H1 (cell line): ENCODE results near the gene APOL5. TPM values are rescaled to one million over a fixed set of nuclear protein-coding genes. Genes with fewer than 3 reads are reported as not detected.

Experiments
- CTCF ChIA-PET: fragments of 300-600 bp; sonication (Branson Sonifier 250); formaldehyde crosslinking; loops from one replicate; lab custom pipeline; 2021; ENCODE audit not compliant: partially characterized antibody; lab: Charles Lee
- POLR2A ChIA-PET: fragments of 300-600 bp; sonication (Branson Sonifier 250); formaldehyde crosslinking; loops from one replicate; lab custom pipeline; 2021; ENCODE audit warnings: inconsistent platforms; ENCODE audit not compliant: partially characterized antibody; lab: Charles Lee
- DNase-seq, 2 experiments: peaks; one replicate each; pipeline versions ENCODE4 v3.0.0 to v3.0.0-alpha.2; 2010 to 2022; ENCODE audit warnings: low spot score in 2 of 2, low read depth in 1 of 2, mixed read lengths in 1 of 2
- FAIRE-seq: peaks from 2 replicates; lab custom pipeline; 2011; peaks lifted over from hg19 to GRCh38; lab: Jason Lieb, UNC
- H2AFZ ChIP-seq: 2 replicates; pipeline ENCODE4 v1.8.1; 2012; ENCODE audit warnings: low read length, inconsistent platforms
- H2AK5ac ChIP-seq: 2 replicates; pipeline ENCODE4 v1.6.1; 2013; ENCODE audit warnings: low read depth, low read length
- H2BK120ac ChIP-seq: replicated peaks from 2 replicates; pipeline ENCODE3; 2013; ENCODE audit warnings: low read depth, low read length, inconsistent platforms
- H2BK12ac ChIP-seq: 2 replicates; pipeline ENCODE4 v1.6.1; 2013; ENCODE audit warnings: low read depth, low read length
- H2BK15ac ChIP-seq: 2 replicates; pipeline ENCODE4 v1.6.1; 2013; ENCODE audit warnings: low read length
- H2BK20ac ChIP-seq: 2 replicates; pipeline ENCODE4 v1.6.1; 2013; ENCODE audit warnings: low read length
- H2BK5ac ChIP-seq: 2 replicates; pipeline ENCODE4 v1.6.1; 2013; ENCODE audit warnings: low read depth, low read length
- H3K14ac ChIP-seq: 2 replicates; pipeline ENCODE4 v1.6.1; 2013; ENCODE audit warnings: inconsistent platforms; ENCODE audit not compliant: insufficient read length
- H3K18ac ChIP-seq: 2 replicates; pipeline ENCODE4 v1.6.1; 2013; ENCODE audit warnings: low read length; ENCODE audit errors: extremely low read depth
- H3K23ac ChIP-seq: 2 replicates; pipeline ENCODE4 v1.6.1; 2013; ENCODE audit warnings: inconsistent platforms; ENCODE audit not compliant: insufficient read length
- H3K23me2 ChIP-seq: 2 replicates; pipeline ENCODE4 v1.6.1; 2013; ENCODE audit warnings: low read depth, low read length
- H3K27ac ChIP-seq: 2 replicates; pipeline ENCODE4 v1.6.1; 2011; ENCODE audit warnings: low read depth, low read length, inconsistent platforms
- H3K27me3 ChIP-seq, 4 experiments: replicated peaks in 1 of 4; 1 replicate in 1 of 4; 2 replicates in 3 of 4; pipeline versions ENCODE4 v1.6.1 to v1.8.1; 2011 to 2013; ENCODE audit warnings: low read length in 3 of 4, mild to moderate bottlenecking in 3 of 4, inconsistent platforms in 2 of 4, mixed read lengths in 2 of 4, moderate library complexity in 1 of 4; ENCODE audit not compliant: control insufficient read depth in 3 of 4, insufficient read depth in 3 of 4; ENCODE audit errors: extremely low read depth in 1 of 4
- H3K36me3 ChIP-seq, 4 experiments: 2 replicates each; pipeline versions ENCODE4 v1.6.1 to v1.8.1; 2011 to 2013; ENCODE audit warnings: mild to moderate bottlenecking in 4 of 4, low read length in 3 of 4, moderate library complexity in 2 of 4, control low read depth in 1 of 4, inconsistent platforms in 1 of 4; ENCODE audit not compliant: insufficient read depth in 4 of 4, control insufficient read depth in 2 of 4
- H3K4ac ChIP-seq: replicated peaks from 2 replicates; pipeline ENCODE3; 2013; ENCODE audit warnings: low read length, low read depth, mixed read lengths, inconsistent platforms; ENCODE audit not compliant: insufficient read length
- H3K4me1 ChIP-seq, 4 experiments: replicated peaks in 1 of 4; 1 replicate in 1 of 4; 2 replicates in 3 of 4; pipeline versions ENCODE4 v1.6.1 to v1.8.1; 2011 to 2013; ENCODE audit warnings: low read length in 3 of 4, inconsistent platforms in 2 of 4, mixed read lengths in 1 of 4; ENCODE audit not compliant: insufficient read depth in 4 of 4, control insufficient read depth in 3 of 4
- H3K4me2 ChIP-seq, 2 experiments: 2 replicates each; pipeline versions ENCODE4 v1.6.1 to v1.8.1; 2011 to 2013; ENCODE audit warnings: low read depth in 2 of 2, low read length in 2 of 2, control low read depth in 1 of 2, inconsistent platforms in 1 of 2, mild to moderate bottlenecking in 1 of 2; ENCODE audit not compliant: insufficient read depth in 1 of 2
- H3K4me3 ChIP-seq, 4 experiments: fragments of 200-600, 300-600 bp in 1 of 4; sonication (generic), shearing (Covaris generic), sonication (Bioruptor Twin) in 1 of 4; 2 replicates each; pipeline versions ENCODE4 v1.5.1 to v1.8.1; 2011 to 2016; ENCODE audit warnings: low read length in 4 of 4, low read depth in 3 of 4, control low read depth in 2 of 4, inconsistent platforms in 2 of 4, mild to moderate bottlenecking in 2 of 4, mixed read lengths in 1 of 4, moderate library complexity in 1 of 4; ENCODE audit not compliant: insufficient read depth in 2 of 4; ENCODE audit errors: extremely low read depth in 1 of 4
- H3K56ac ChIP-seq: replicated peaks from 2 replicates; pipeline ENCODE3; 2013; ENCODE audit warnings: low read depth, mild to moderate bottlenecking, mixed read lengths, low read length, inconsistent platforms; ENCODE audit not compliant: insufficient read length
- H3K79me1 ChIP-seq: 2 replicates; pipeline ENCODE4 v1.6.1; 2013; ENCODE audit warnings: low read depth, low read length, control low read depth
- H3K79me2 ChIP-seq, 2 experiments: 2 replicates each; pipeline versions ENCODE4 v1.6.1 to v1.8.1; 2012 to 2013; ENCODE audit warnings: low read length in 2 of 2, mild to moderate bottlenecking in 2 of 2, inconsistent platforms in 1 of 2; ENCODE audit not compliant: insufficient read depth in 2 of 2, control insufficient read depth in 1 of 2
- H3K9ac ChIP-seq, 4 experiments: replicated peaks in 1 of 4; 1 replicate in 1 of 4; 2 replicates in 3 of 4; pipeline versions ENCODE4 v1.6.1 to v1.8.1; 2011 to 2013; ENCODE audit warnings: low read depth in 3 of 4, low read length in 3 of 4, control low read depth in 2 of 4, mild to moderate bottlenecking in 2 of 4, moderate library complexity in 2 of 4, inconsistent platforms in 1 of 4; ENCODE audit errors: extremely low read depth in 1 of 4
- H3K9me3 ChIP-seq, 2 experiments: 2 replicates each; pipeline versions ENCODE4 v1.6.1 to v1.8.1; 2012 to 2013; ENCODE audit warnings: mild to moderate bottlenecking in 2 of 2, moderate library complexity in 2 of 2, control low read depth in 1 of 2, inconsistent platforms in 1 of 2, low read depth in 1 of 2, low read length in 1 of 2, mixed read lengths in 1 of 2; ENCODE audit not compliant: insufficient read depth in 2 of 2
- H4K20me1 ChIP-seq, 2 experiments: replicated peaks in 1 of 2; 2 replicates each; pipeline versions ENCODE3 to v1.8.1; 2011 to 2013; ENCODE audit warnings: inconsistent platforms in 2 of 2, low read length in 2 of 2, mild to moderate bottlenecking in 1 of 2; ENCODE audit not compliant: insufficient read depth in 2 of 2, control insufficient read depth in 1 of 2
- H4K5ac ChIP-seq: 2 replicates; pipeline ENCODE4 v1.6.1; 2013; ENCODE audit warnings: low read length, low read depth, mixed read lengths, inconsistent platforms; ENCODE audit not compliant: insufficient read length
- H4K8ac ChIP-seq: 2 replicates; pipeline ENCODE4 v1.8.0; 2013; ENCODE audit warnings: mild to moderate bottlenecking, moderate library complexity, low read length, inconsistent platforms; ENCODE audit not compliant: insufficient read depth; ENCODE audit errors: extremely low read depth
- H4K91ac ChIP-seq: replicated peaks from 2 replicates; pipeline ENCODE3; 2013; ENCODE audit warnings: low read length, mixed read lengths, inconsistent platforms; ENCODE audit not compliant: insufficient read length
- CEBPB ChIP-seq: IDR thresholded peaks from 2 replicates; pipeline ENCODE4 v1.6.1; 2012; ENCODE audit warnings: low read depth, low read length
- KDM4A ChIP-seq: IDR thresholded peaks from one replicate; pipeline ENCODE4 v1.7.1; 2012; ENCODE audit warnings: low read depth, mild to moderate bottlenecking, moderate library complexity, low read length, inconsistent platforms; ENCODE audit not compliant: severe bottlenecking
- SP1 ChIP-seq: IDR thresholded peaks from 2 replicates; pipeline ENCODE4 v1.6.1; 2011; ENCODE audit warnings: low read depth, low read length
- TAF7 ChIP-seq: optimal IDR thresholded peaks from 2 replicates; pipeline ENCODE3; 2011; ENCODE audit warnings: low read depth, mild to moderate bottlenecking, inconsistent platforms, low read length, moderate library complexity, borderline replicate concordance
- WGBS, 2 experiments: shearing (Covaris generic) in 1 of 2; methylation state at CpG; one replicate each; pipeline versions ENCODE4 v1.1.6 to v1.1.7; 2013 to 2015; ENCODE audit warnings: low lambda C conversion rate in 2 of 2, mixed read lengths in 2 of 2, inconsistent platforms in 1 of 2, low coverage in 1 of 2, missing lambda C conversion rate in 1 of 2; ENCODE audit not compliant: insufficient replicate concordance in 2 of 2, insufficient coverage in 1 of 2, insufficient read length in 1 of 2; ENCODE audit errors: extremely low coverage in 1 of 2, missing lambda C conversion rate in 1 of 2; 5-methylcytosine and 5-hydroxymethylcytosine counted together
- polyA plus RNA-seq, 7 experiments: library from polyadenylated mRNA; depleted of rRNA in 3 of 7; stranded (reverse) in 5 of 7; unstranded in 2 of 7; fragments of >200 nt in 5 of 7; fragments of 200-250 nt in 2 of 7; gene quantifications; 1 replicate in 5 of 7; 2 replicates in 1 of 7; 4 replicates in 1 of 7; pipeline versions ENCODE4 v1.2.1 to v1.2.3, GENCODE V29; 2011 to 2013; ENCODE audit warnings: missing spikeins in 2 of 7, mixed read lengths in 2 of 7
- total RNA-seq: library from RNA; stranded (reverse); fragmentation: NEBNext Ultra II Directional; extraction: Animal tissue kit (Norgen Biotek cat#: 25700); gene quantifications from 2 replicates; pipeline ENCODE4 v1.2.1, GENCODE V29; 2021

Gene APOL5
- total and polyA plus RNA-seq, 2 of the 8 experiments (the other 6 are each of a cell fraction or from before 2014, with no cell fraction given): not detected

DNA sequence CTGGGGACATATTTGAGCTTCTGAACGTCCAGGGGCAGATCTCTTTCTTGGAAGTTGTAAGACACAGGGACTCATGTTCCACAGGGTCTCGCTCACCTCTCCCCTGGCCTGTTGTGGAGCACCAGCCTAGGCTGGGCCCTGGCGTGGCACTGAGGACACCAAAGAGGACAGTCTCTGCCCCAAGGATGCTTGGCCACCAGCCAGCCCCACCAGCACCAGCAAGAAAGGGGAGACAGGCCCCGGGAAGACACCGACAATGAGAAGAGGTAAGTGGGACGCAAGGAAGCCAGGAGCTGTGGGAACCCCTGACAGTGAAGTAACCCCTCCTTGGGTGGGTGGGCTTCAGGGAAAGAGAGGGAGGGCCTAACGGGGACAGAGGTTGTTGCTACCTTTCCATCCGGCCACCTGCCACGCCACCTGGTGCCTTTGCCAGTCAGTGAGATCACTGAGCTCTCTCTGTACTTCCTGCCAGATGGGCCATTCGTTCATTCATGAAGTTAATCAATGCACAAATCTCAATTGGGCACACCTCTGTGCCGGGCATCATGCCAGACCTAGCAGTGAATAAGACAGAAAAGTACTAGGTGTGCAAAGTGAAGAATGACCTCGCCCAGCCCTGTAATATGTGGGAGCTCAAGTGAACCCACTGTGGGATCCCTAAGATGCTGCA, 11.1 kb downstream of the APOL5 start:
- H2BK120ac ChIP-seq: no peak overlapping the region
- DNase-seq (no peak), FAIRE-seq (no peak)
- WGBS, 2 experiments: 92% methylated on average over 12 of the region's 12 CpGs; no CpG with 5 or more reads in 1 of the 2 experiments
- no peaks in the 10 kb centered on the region for H3K4me1 ChIP-seq
- no peak overlapping the region for H2AK5ac ChIP-seq
- H3K27me3 ChIP-seq: no peaks in the 10 kb centered on the region
- no peak overlapping the region for H4K91ac ChIP-seq
- no peak overlapping the region for H4K8ac ChIP-seq
- no peak overlapping the region for H2BK20ac ChIP-seq
- H2BK5ac ChIP-seq: no peak overlapping the region
- POLR2A ChIA-PET: no interaction called here
- no peaks in the 10 kb centered on the region for H4K20me1 ChIP-seq
- no peak overlapping the region for H4K5ac ChIP-seq
- no peaks in the 10 kb centered on the region for H3K79me1 ChIP-seq
- no peak overlapping the region for H3K23ac ChIP-seq
- CTCF ChIA-PET: interaction anchor here (0.8 to 1.0 kb wide), 2 partner anchors 23 to 97 kb away, joined by 3 to 4 read pairs; no protein-coding TSS in a partner anchor
- no peaks in the 10 kb centered on the region for H3K36me3 ChIP-seq
- H3K56ac ChIP-seq: no peak overlapping the region
- H3K4me2 ChIP-seq: no peak overlapping the region
- H3K14ac ChIP-seq: no peak overlapping the region
- no peaks in the 10 kb centered on the region for H3K23me2 ChIP-seq
- no peak overlapping the region for H3K27ac ChIP-seq
- no peak overlapping the region for H3K4me3 ChIP-seq
- H3K18ac ChIP-seq: no peak overlapping the region
- H3K4ac ChIP-seq: no peak overlapping the region
- H3K9ac ChIP-seq: no peak overlapping the region
- no peak overlapping the region for H2BK12ac ChIP-seq
- no peak overlapping the region for H2BK15ac ChIP-seq
- no peaks in the 10 kb centered on the region for H3K79me2 ChIP-seq
- no peak overlapping the region for H2AFZ ChIP-seq
- no peaks in the 10 kb centered on the region for H3K9me3 ChIP-seq
- no peak for TF ChIP-seq KDM4A
- TF ChIP-seq SP1: no peak
- no peak for TF ChIP-seq CEBPB
- no peak for TF ChIP-seq TAF7
